ENCODE data around the gene F8. TPM values are rescaled to one million over a fixed set of nuclear protein-coding genes. Genes with fewer than 3 reads are reported as not detected.
"Not testable (repeated sequence)": the region's sequence is repeated elsewhere in the genome, so short reads cannot be mapped to it uniquely, and the experiment has no call there.

Gene F8
- total and polyA plus RNA-seq, 8 donors = 0.29 to 7.1 (median 3.7) TPM

DNA sequence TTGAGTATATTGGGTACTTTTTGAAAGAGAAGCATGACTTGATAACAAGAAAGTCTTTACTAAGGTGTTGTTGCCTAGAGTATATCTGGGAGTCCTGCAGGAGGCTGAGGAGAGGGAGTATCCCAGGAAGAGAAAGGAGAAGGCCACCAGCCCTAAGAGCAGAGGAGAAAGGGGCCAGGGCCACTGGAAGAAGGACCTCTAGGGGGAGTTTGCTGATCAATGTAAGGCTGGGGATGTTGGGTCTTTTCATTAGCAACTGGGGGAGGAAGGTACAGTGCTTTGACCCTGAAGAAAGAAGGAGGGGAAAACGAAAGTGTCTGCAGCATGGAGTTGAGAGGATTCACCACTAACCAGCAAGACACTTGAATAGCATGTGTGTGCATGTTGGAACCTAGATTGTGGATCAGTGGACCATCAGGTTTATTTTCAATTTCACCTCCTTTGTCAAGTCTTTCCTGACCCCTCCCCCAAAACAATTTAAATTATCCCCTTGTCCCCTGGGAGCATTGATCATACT, 192.5 kb downstream of the F8 start:
- no peak for DNase-seq
- Histone ChIP-seq H3K36me3 (no peaks in the 10 kb centered on the region), H3K27me3 (no peaks in the 10 kb centered on the region), H3K27ac (no peak overlapping the region), H3K4me1 (no peaks in the 10 kb centered on the region), H3K4me3 (no peak overlapping the region), H3K9me3 (no peaks in the 10 kb centered on the region)
- WGBS, 5 donors = 14 to 56% (median 42%) methylated on average over 1 of the region's 1 CpG
- TF ChIP-seq EP300 (IDR thresholded peaks at IDR 0.05) (no peak), CTCF (IDR thresholded peaks at IDR 0.05) (no peak), POLR2A (IDR thresholded peaks at IDR 0.05) (no peak), POLR2AphosphoS5 (IDR thresholded peaks at IDR 0.05) (no peak)
- intact Hi-C loops (cut with DNase I; ENCODE audit: low total_unique reads) = no loop called here

DNA sequence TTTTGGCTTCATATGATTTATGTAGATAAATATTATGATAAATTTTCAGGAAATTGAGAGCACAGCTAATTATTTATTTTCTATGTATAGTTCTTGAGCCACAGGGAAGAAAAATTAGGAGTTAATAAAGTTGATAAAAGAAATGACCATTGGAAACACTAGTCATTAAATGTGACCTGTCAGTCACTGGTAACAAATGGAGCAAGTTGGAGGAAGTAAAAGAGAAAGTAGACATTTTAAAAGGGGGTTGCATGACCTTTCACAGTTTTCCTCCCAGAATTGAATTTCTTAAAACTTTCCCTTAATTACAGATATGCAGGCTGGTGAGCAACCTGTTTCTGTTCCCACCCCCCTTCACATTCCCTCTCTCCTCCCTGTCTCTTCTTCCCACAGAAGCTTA, 193.4 kb downstream of the F8 start:
- no peak overlapping the region for H3K27ac ChIP-seq
- TF ChIP-seq POLR2AphosphoS5 (IDR thresholded peaks at IDR 0.05) (no peak), EP300 (IDR thresholded peaks at IDR 0.05) (no peak), POLR2A (IDR thresholded peaks at IDR 0.05) (no peak), CTCF (IDR thresholded peaks at IDR 0.05) (no peak)
- H3K27me3 ChIP-seq = no peaks in the 10 kb centered on the region
- no peak overlapping the region for H3K4me3 ChIP-seq
- no peaks in the 10 kb centered on the region for H3K4me1 ChIP-seq
- no peaks in the 10 kb centered on the region for H3K36me3 ChIP-seq
- intact Hi-C loops (cut with DNase I; ENCODE audit: low total_unique reads) = no loop called here
- no peaks in the 10 kb centered on the region for H3K9me3 ChIP-seq
- DNase-seq = no peak

GRCh38 chrX:154828016-154828408, 194.5 kb downstream of the F8 start:
- WGBS, 5 donors = 62 to 86% (median 71%) methylated on average over 2 of the region's 2 CpGs
- Histone ChIP-seq H3K4me1 (no peaks in the 10 kb centered on the region), H3K9me3 (no peaks in the 10 kb centered on the region), H3K4me3 (no peak overlapping the region), H3K36me3 (no peaks in the 10 kb centered on the region), H3K27ac (no peak overlapping the region), H3K27me3 (no peaks in the 10 kb centered on the region)
- intact Hi-C loops (cut with DNase I; ENCODE audit: low total_unique reads) = no loop called here
- TF ChIP-seq CTCF (IDR thresholded peaks at IDR 0.05) (no peak), POLR2AphosphoS5 (IDR thresholded peaks at IDR 0.05) (no peak), POLR2A (IDR thresholded peaks at IDR 0.05) (no peak), EP300 (IDR thresholded peaks at IDR 0.05) (no peak)
- DNase-seq = no peak

DNA sequence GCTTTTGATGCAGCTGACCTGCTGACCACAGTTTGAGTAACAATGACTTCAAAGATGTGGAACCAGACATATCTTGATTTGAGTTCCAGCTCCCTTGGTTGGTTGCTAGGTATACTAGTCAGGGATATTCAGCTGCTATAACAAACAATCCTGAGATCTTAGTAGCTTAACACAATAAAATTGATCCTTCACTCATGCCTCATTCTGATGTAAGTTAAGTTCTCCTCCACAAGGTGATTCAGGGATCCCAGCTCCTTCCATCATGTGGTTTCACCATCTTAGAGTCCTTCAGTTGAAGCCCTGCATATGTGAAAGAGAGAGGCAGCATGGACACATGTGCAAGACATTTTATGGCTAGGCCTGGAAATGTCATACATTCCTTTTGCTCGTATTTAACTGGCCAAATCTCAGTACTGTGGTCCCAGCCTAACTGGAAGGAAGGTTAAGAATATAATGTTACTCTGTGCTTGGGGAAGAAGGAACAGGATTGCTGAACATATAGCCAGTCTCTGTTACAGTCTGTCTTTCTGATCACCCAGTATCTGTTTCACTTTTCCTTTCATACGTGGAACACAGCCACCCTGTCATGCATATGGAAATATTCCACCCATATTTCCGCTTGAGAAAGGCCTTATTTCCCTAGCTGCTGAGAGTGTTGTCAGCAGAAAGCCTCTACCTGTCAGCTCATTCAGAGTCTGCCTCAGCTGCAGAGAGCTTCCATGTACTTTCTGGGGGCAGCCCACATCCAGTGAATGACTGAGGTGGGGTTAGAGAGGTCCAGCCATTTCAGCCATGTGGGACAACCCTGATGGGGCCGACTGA, 195.1 kb downstream of the F8 start:
- H3K36me3 ChIP-seq = no peaks in the 10 kb centered on the region
- no peaks in the 10 kb centered on the region for H3K4me1 ChIP-seq
- TF ChIP-seq POLR2A (IDR thresholded peaks at IDR 0.05) = no peak
- no peak for TF ChIP-seq CTCF (IDR thresholded peaks at IDR 0.05)
- no peak for TF ChIP-seq EP300 (IDR thresholded peaks at IDR 0.05)
- TF ChIP-seq POLR2AphosphoS5 (IDR thresholded peaks at IDR 0.05) = no peak
- intact Hi-C loops (cut with DNase I; ENCODE audit: low total_unique reads) = no loop called here
- no peaks in the 10 kb centered on the region for H3K27me3 ChIP-seq
- no peak for DNase-seq
- WGBS, 5 donors = 48 to 79% (median 61%) methylated on average over 3 to 4 of the region's 4 CpGs
- no peak overlapping the region for H3K27ac ChIP-seq
- no peaks in the 10 kb centered on the region for H3K9me3 ChIP-seq
- H3K4me3 ChIP-seq = no peak overlapping the region

GRCh38 chrX:154825586-154825985, 196.9 kb downstream of the F8 start:
- H3K9me3 ChIP-seq; H3K27ac ChIP-seq; H3K4me1 ChIP-seq; intact Hi-C loops (cut with DNase I; ENCODE audit: low total_unique reads); H3K27me3 ChIP-seq; DNase-seq; H3K36me3 ChIP-seq; H3K4me3 ChIP-seq: not testable (repeated sequence)
- no CpG with 5 or more reads among the region's 3 CpGs for WGBS, 5 donors
